ENCODE data around the gene SMURF2. TPM values are rescaled to one million over a fixed set of nuclear protein-coding genes. Genes with fewer than 3 reads are reported as not detected.

Gene SMURF2
- total RNA-seq, 1 experiment from 2014 or later = 127 TPM

GRCh38 chr17:64687376-64687775 lies 25.3 kb upstream of the SMURF2 start:
- H3K4me3 ChIP-seq (replicated peaks in 1 of 2; ENCODE audit: low read depth in 1 of 2, low read length in 2 of 2) = no peak overlapping the region
- H3K79me2 ChIP-seq (ENCODE audit: insufficient read depth, low read length) = no peaks in the 10 kb centered on the region
- peak overlapping the region; percentile 22 for H3K27ac ChIP-seq (ENCODE audit: low read depth, low read length)
- no peaks in the 10 kb centered on the region for H3K9me2 ChIP-seq (ENCODE audit: insufficient read depth)
- TF ChIP-seq YY1 (IDR thresholded peaks at IDR 0.05; ENCODE audit: extremely low read depth, insufficient replicate concordance, low read depth, low read length) (no peak), FOSL1 (IDR thresholded peaks at IDR 0.05; ENCODE audit: low read depth) (no peak), POLR2A (IDR thresholded peaks at IDR 0.05; ENCODE audit: borderline replicate concordance, extremely low read depth, insufficient read depth, insufficient read length) (no peak), TCF7L2 (IDR thresholded peaks at IDR 0.05; ENCODE audit: borderline replicate concordance, extremely low read depth, insufficient read depth, insufficient read length) (no peak), ATF3 (IDR thresholded peaks at IDR 0.05) (no peak), JUND (IDR thresholded peaks at IDR 0.05) (no peak), ZNF274 (IDR thresholded peaks at IDR 0.05; ENCODE audit: low read depth, low read length) (no peak), SIN3A (IDR thresholded peaks at IDR 0.05; ENCODE audit: low read depth) (no peak), EZH2 (IDR thresholded peaks at IDR 0.05) (no peak), REST (IDR thresholded peaks at IDR 0.05; ENCODE audit: low read depth) (no peak), EZH2phosphoT487 (IDR thresholded peaks at IDR 0.05; ENCODE audit: borderline replicate concordance) (no peak), CTCF (IDR thresholded peaks at IDR 0.05 in 2 of 3, conservative IDR thresholded peaks at IDR 0.05 in 1 of 3; ENCODE audit: borderline replicate concordance in 1 of 3, insufficient read depth in 1 of 3, low read depth in 2 of 3, low read length in 2 of 3) (no peak), SP1 (IDR thresholded peaks at IDR 0.05; ENCODE audit: low read depth) (no peak), CEBPB (IDR thresholded peaks at IDR 0.05; ENCODE audit: low read depth) (no peak), MAX (IDR thresholded peaks at IDR 0.05) (no peak), EGR1 (IDR thresholded peaks at IDR 0.05; ENCODE audit: low read depth) (no peak), CBX3 (IDR thresholded peaks at IDR 0.05; ENCODE audit: low read depth) (no peak), POLR2AphosphoS5 (IDR thresholded peaks at IDR 0.05; ENCODE audit: low read depth, low read length) (no peak)
- H3K36me3 ChIP-seq (ENCODE audit: control insufficient read depth in 1 of 2, insufficient read depth in 2 of 2, low read length in 2 of 2) = no peaks in the 10 kb centered on the region
- ChIA-PET RAD21 (ENCODE audit: low non-redundant PET in 1 of 2, low total read pairs in 2 of 2, uncharacterized antibody in 2 of 2, unreplicated experiment in 2 of 2) (no interaction called here), CTCF (interaction anchor here (0.6 kb wide), 1 partner anchor 10 kb away, joined by 3 read pairs; no protein-coding TSS in a partner anchor), POLR2A (interaction anchor here (0.9 to 1.4 kb wide), 2 partner anchors 19 to 182 kb away, joined by 3 to 5 read pairs; no protein-coding TSS in a partner anchor)
- peak overlapping the region; percentile 24 for H3K9ac ChIP-seq (ENCODE audit: low read length)
- no peak for ATAC-seq
- peaks cover 68 to 93% of the 10 kb centered on the region in 2 experiments for H3K4me1 ChIP-seq (ENCODE audit: control insufficient read depth in 1 of 2, insufficient read depth in 2 of 2, low read length in 2 of 2)
- H2AFZ ChIP-seq (ENCODE audit: low read depth, low read length, poor library complexity, severe bottlenecking) = no peak overlapping the region
- no peaks in the 10 kb centered on the region for H4K20me1 ChIP-seq (ENCODE audit: insufficient read depth)
- peak overlapping the region; percentile 34 for H3K4me2 ChIP-seq (ENCODE audit: low read length)
- DNase-seq (ENCODE audit: low read depth, low spot score) = no peak
- intact Hi-C loops (cut with micrococcal nuclease) = no loop called here
- H3K9me3 ChIP-seq (ENCODE audit: control insufficient read depth in 1 of 2, insufficient read depth in 1 of 2, low read depth in 1 of 2, low read length in 2 of 2) = no peaks in the 10 kb centered on the region
- no TSS peak for BruUV-seq (replicated peaks)
- H3K27me3 ChIP-seq (ENCODE audit: insufficient read depth, low read length) = no peaks in the 10 kb centered on the region

Data from HCT116 (cell line).